Ishikawa (cell line): Measurements from ENCODE around the gene QDPR.

Experiments used
- CEBPB ChIP-seq: IDR thresholded peaks from 2 replicates; pipeline ENCODE4 v1.6.1; 2012
- CREB1 ChIP-seq: IDR thresholded peaks from 2 replicates; pipeline ENCODE4 v1.6.1; 2012; ENCODE audit warnings: low read depth
- EGR1 ChIP-seq: IDR thresholded peaks from 2 replicates; pipeline ENCODE4 v1.6.1; 2012
- EP300 ChIP-seq: IDR thresholded peaks from 2 replicates; pipeline ENCODE4 v1.6.1; 2012; ENCODE audit warnings: borderline replicate concordance
- FOXM1 ChIP-seq: IDR thresholded peaks from 2 replicates; pipeline ENCODE4 v1.6.1; 2012; ENCODE audit warnings: low read depth, borderline replicate concordance
- MAX ChIP-seq: IDR thresholded peaks from 2 replicates; pipeline ENCODE4 v1.6.1; 2012
- NFIC ChIP-seq: IDR thresholded peaks from 2 replicates; pipeline ENCODE4 v1.6.1; 2012
- RAD21 ChIP-seq: IDR thresholded peaks from 2 replicates; pipeline ENCODE4 v1.6.1; 2012; ENCODE audit warnings: low read depth
- REST ChIP-seq: IDR thresholded peaks from 2 replicates; pipeline ENCODE4 v1.6.1; 2012; ENCODE audit warnings: low read depth, mild to moderate bottlenecking
- TAF1 ChIP-seq: IDR thresholded peaks from 2 replicates; pipeline ENCODE4 v1.6.1; 2012; ENCODE audit warnings: low read depth, mild to moderate bottlenecking
- TCF12 ChIP-seq: IDR thresholded peaks from 2 replicates; pipeline ENCODE4 v1.6.1; 2012; ENCODE audit warnings: low read depth
- TEAD4 ChIP-seq: IDR thresholded peaks from 2 replicates; pipeline ENCODE4 v1.6.1; 2012
- USF1 ChIP-seq: IDR thresholded peaks from 2 replicates; pipeline ENCODE4 v1.6.1; 2012
- YY1 ChIP-seq: IDR thresholded peaks from 2 replicates; pipeline ENCODE4 v1.6.1; 2012; ENCODE audit warnings: low read depth
- ZBTB7A ChIP-seq: IDR thresholded peaks from 2 replicates; pipeline ENCODE4 v1.6.1; 2012; ENCODE audit warnings: low read depth

QDPR gene

GRCh38 chr4:17490575-17491059 lies 21.3 kb downstream of the QDPR start:
- TF ChIP-seq FOXM1 (no peak), USF1 (no peak), TEAD4 (no peak), RAD21 (no peak)

GRCh38 chr4:17489721-17490120 lies 22.2 kb downstream of the QDPR start:
- TF ChIP-seq YY1 (no peak), REST (no peak), TCF12 (no peak), TEAD4 (no peak), USF1 (no peak), NFIC (no peak), CEBPB (no peak), MAX (no peak), TAF1 (no peak), ZBTB7A (no peak), FOXM1 (no peak), EP300 (no peak)

GRCh38 chr4:17489123-17489522 lies 22.8 kb downstream of the QDPR start:
- TF ChIP-seq TAF1: no peak
- TF ChIP-seq CEBPB: no peak
- TF ChIP-seq CREB1: no peak
- TF ChIP-seq USF1: no peak
- no peak for TF ChIP-seq NFIC
- TF ChIP-seq EGR1: no peak
- no peak for TF ChIP-seq REST

GRCh38 chr4:17482716-17483115 lies 29.2 kb downstream of the QDPR start:
- TF ChIP-seq ZBTB7A (no peak), TCF12 (no peak), NFIC (no peak), USF1 (no peak), YY1 (no peak), TAF1 (no peak), TEAD4 (no peak), EGR1 (no peak)

- no peak for TF ChIP-seq TAF1
- no peak for TF ChIP-seq RAD21
- no peak for TF ChIP-seq YY1
- no peak for TF ChIP-seq TEAD4
- TF ChIP-seq MAX: no peak
- no peak for TF ChIP-seq REST
- no peak for TF ChIP-seq EP300
- TF ChIP-seq CREB1: no peak
- no peak for TF ChIP-seq NFIC
Observed at GRCh38 chr4:17480955-17481354, 30.9 kb downstream of the QDPR start.
